ENCODE measurements around the gene HOXD12. TPM values are rescaled to one million over a fixed set of nuclear protein-coding genes. Genes with fewer than 3 reads are reported as not detected.

Gene HOXD12
- total RNA-seq, 2 donors from 2014 or later: not detected

GRCh38 chr2:176114120-176114929 is 14.7 kb downstream of the HOXD12 start:
- no peak overlapping the region for H3K4me3 ChIP-seq

GRCh38 chr2:176114930-176115625 is 15.5 kb downstream of the HOXD12 start:
- H3K36me3 ChIP-seq: no peaks in the 10 kb centered on the region
- no peak overlapping the region for H3K4me3 ChIP-seq
- peaks cover 0 to 6% of the 10 kb centered on the region in 2 donors for H3K4me1 ChIP-seq (ENCODE audit: control insufficient read depth in 1 of 2, low read depth in 2 of 2)
- peaks cover 58% of the 10 kb centered on the region for H3K27me3 ChIP-seq (replicated peaks; ENCODE audit: insufficient read depth)
- ATAC-seq (ENCODE audit: insufficient number of reproducible peaks, low FRiP score, low read depth): no peak
- DNase-seq (ENCODE audit: low spot score): no peak
- H3K9me3 ChIP-seq: no peaks in the 10 kb centered on the region
- TF ChIP-seq CTCF (IDR thresholded peaks at IDR 0.05): no peak
- no peak overlapping the region for H3K27ac ChIP-seq

More at GRCh38 chr2:176114120-176114929, 14.7 kb downstream of the HOXD12 start:
- ATAC-seq (ENCODE audit: insufficient number of reproducible peaks, low FRiP score, low read depth) (no peak), DNase-seq (ENCODE audit: low spot score) (no peak)
- Histone ChIP-seq H3K4me1 (ENCODE audit: control insufficient read depth in 1 of 2, low read depth in 2 of 2) (peaks cover 0 to 6% of the 10 kb centered on the region in 2 donors), H3K27me3 (replicated peaks; ENCODE audit: insufficient read depth) (peaks cover 58% of the 10 kb centered on the region), H3K27ac (no peak overlapping the region), H3K9me3 (no peaks in the 10 kb centered on the region), H3K36me3 (no peaks in the 10 kb centered on the region)
- no peak for TF ChIP-seq CTCF (IDR thresholded peaks at IDR 0.05)

GRCh38 chr2:176115883-176116813 is 16.6 kb downstream of the HOXD12 start, which contains the start of gene HOXD10:
Gene HOXD10, plus strand, starts transcription at chr2:176116778. Its CDS starts 56 bp downstream, at chr2:176116834.
- TF ChIP-seq CTCF (IDR thresholded peaks at IDR 0.05): no peak
- Histone ChIP-seq H3K4me3 (no peak within 1 kb of the TSS), H3K27ac (no peak within 1 kb of the TSS), H3K36me3 (no peaks in the 10 kb centered on the region), H3K9me3 (no peaks in the 10 kb centered on the region), H3K27me3 (replicated peaks; ENCODE audit: insufficient read depth) (peaks cover 58% of the 10 kb centered on the region), H3K4me1 (ENCODE audit: control insufficient read depth in 1 of 2, low read depth in 2 of 2) (peaks cover 0 to 6% of the 10 kb centered on the region in 2 donors)
- DNase-seq (ENCODE audit: low spot score) (no peak), ATAC-seq (ENCODE audit: insufficient number of reproducible peaks, low FRiP score, low read depth) (no peak)

GRCh38 chr2:176117162-176117822 is 17.7 kb downstream of the HOXD12 start:
- no peak for ATAC-seq (ENCODE audit: insufficient number of reproducible peaks, low FRiP score, low read depth)
- no peak overlapping the region for H3K4me3 ChIP-seq
- peak overlapping the region in 1 of 2 donors; percentile 34 for H3K27ac ChIP-seq
- no peaks in the 10 kb centered on the region for H3K36me3 ChIP-seq
- H3K4me1 ChIP-seq (ENCODE audit: control insufficient read depth in 1 of 2, low read depth in 2 of 2): peaks cover 0 to 12% of the 10 kb centered on the region in 2 donors
- H3K27me3 ChIP-seq (replicated peaks; ENCODE audit: insufficient read depth): peaks cover 68% of the 10 kb centered on the region
- no peak for DNase-seq (ENCODE audit: low spot score)
- TF ChIP-seq CTCF (IDR thresholded peaks at IDR 0.05): no peak
- H3K9me3 ChIP-seq: no peaks in the 10 kb centered on the region
